CD14-positive monocyte (primary cell): ENCODE data around the gene SMYD3. TPM values are rescaled to one million over a fixed set of nuclear protein-coding genes. Genes with fewer than 3 reads are reported as not detected.

ENCODE experiments used
- DNase-seq, 3 donors: peaks; one replicate each; pipeline ENCODE4 v3.0.0-alpha.2; 2011 to 2022
- H2AFZ ChIP-seq: 2 replicates; pipeline ENCODE4 v1.6.0; 2012; ENCODE audit warnings: mild to moderate bottlenecking, low read depth, low read length, inconsistent platforms; ENCODE audit not compliant: insufficient read depth, poor library complexity, severe bottlenecking
- H3K27ac ChIP-seq, 2 donors: 1 replicate in 1 of 2; 2 replicates in 1 of 2; pipeline ENCODE4 v1.5.1; 2012 to 2013; ENCODE audit warnings: low read length in 2 of 2, control low read depth in 1 of 2, inconsistent platforms in 1 of 2, low read depth in 1 of 2, mild to moderate bottlenecking in 1 of 2
- H3K27me3 ChIP-seq, 2 donors: one replicate each; pipeline versions ENCODE4 v1.6.0 to v1.6.1; 2011 to 2013; ENCODE audit warnings: low read length in 2 of 2; ENCODE audit not compliant: control insufficient read depth in 2 of 2, insufficient read depth in 2 of 2
- H3K36me3 ChIP-seq, 2 donors: replicated peaks in 1 of 2; 1 replicate in 1 of 2; 2 replicates in 1 of 2; pipeline versions ENCODE4 v1.5.1 to v1.6.1; 2012 to 2013; ENCODE audit warnings: low read length in 2 of 2, control low read depth in 1 of 2, inconsistent platforms in 1 of 2, mild to moderate bottlenecking in 1 of 2; ENCODE audit not compliant: insufficient read depth in 2 of 2, control insufficient read depth in 1 of 2
- H3K4me1 ChIP-seq, 2 donors: 1 replicate in 1 of 2; 2 replicates in 1 of 2; pipeline versions ENCODE4 v1.5.1 to v1.6.1; 2012 to 2013; ENCODE audit warnings: low read length in 2 of 2, control low read depth in 1 of 2, inconsistent platforms in 1 of 2, mild to moderate bottlenecking in 1 of 2, moderate library complexity in 1 of 2; ENCODE audit not compliant: insufficient read depth in 2 of 2, control insufficient read depth in 1 of 2
- H3K4me2 ChIP-seq: replicated peaks from 2 replicates; pipeline ENCODE3; 2012; ENCODE audit warnings: low read length, moderate library complexity, mild to moderate bottlenecking; ENCODE audit not compliant: poor library complexity, severe bottlenecking; ENCODE audit errors: extremely low read depth
- H3K4me3 ChIP-seq, 3 experiments: fragments of 200-600 bp in 1 of 3; sonication (generic) in 1 of 3; replicated peaks in 1 of 3; 1 replicate in 2 of 3; 2 replicates in 1 of 3; pipeline ENCODE4 v1.5.1; 2011 to 2013; ENCODE audit warnings: low read length in 3 of 3, mild to moderate bottlenecking in 3 of 3, control low read depth in 2 of 3, low read depth in 2 of 3, inconsistent platforms in 1 of 3, moderate library complexity in 1 of 3
- H3K79me2 ChIP-seq: 2 replicates; pipeline ENCODE4 v1.6.0; 2012; ENCODE audit warnings: mild to moderate bottlenecking, control low read depth, inconsistent platforms, low read length, moderate library complexity; ENCODE audit not compliant: insufficient read depth
- H3K9ac ChIP-seq: 2 replicates; pipeline ENCODE4 v1.6.0; 2017; ENCODE audit warnings: low read length, mild to moderate bottlenecking; ENCODE audit not compliant: insufficient read depth, poor library complexity, severe bottlenecking
- H3K9me3 ChIP-seq, 2 donors: replicated peaks in 1 of 2; 1 replicate in 1 of 2; 2 replicates in 1 of 2; pipeline versions ENCODE4 v1.5.1 to v1.6.1; 2012 to 2013; ENCODE audit warnings: low read length in 2 of 2, control low read depth in 1 of 2; ENCODE audit not compliant: control insufficient read depth in 1 of 2, insufficient read depth in 1 of 2
- H4K20me1 ChIP-seq: 2 replicates; pipeline ENCODE4 v1.6.0; 2012; ENCODE audit warnings: mild to moderate bottlenecking, low read length, control low read depth, moderate library complexity; ENCODE audit not compliant: insufficient read depth
- H3K27ac Mint-ChIP-seq, 7 donors: one replicate each; pipeline ENCODE4 v1.8.0; 2020; ENCODE audit warnings: mild to moderate bottlenecking in 7 of 7, mixed read lengths in 7 of 7, moderate library complexity in 6 of 7, inconsistent platforms in 2 of 7
- H3K27me3 Mint-ChIP-seq, 3 donors: one replicate each; pipeline ENCODE4 v1.8.0; 2021 to 2022; ENCODE audit warnings: low read depth in 3 of 3, mild to moderate bottlenecking in 3 of 3, mixed read lengths in 3 of 3, moderate library complexity in 3 of 3, inconsistent platforms in 1 of 3
- H3K36me3 Mint-ChIP-seq, 2 donors: one replicate each; pipeline ENCODE4 v1.8.0; 2020; ENCODE audit warnings: mixed read lengths in 2 of 2, inconsistent platforms in 1 of 2, mild to moderate bottlenecking in 1 of 2
- H3K4me1 Mint-ChIP-seq: one replicate; pipeline ENCODE4 v1.8.0; 2020; ENCODE audit warnings: mild to moderate bottlenecking, mixed read lengths
- H3K4me3 Mint-ChIP-seq, 2 donors: one replicate each; pipeline ENCODE4 v1.8.0; 2020; ENCODE audit warnings: mild to moderate bottlenecking in 2 of 2, mixed read lengths in 2 of 2, moderate library complexity in 1 of 2
- H3K9me3 Mint-ChIP-seq, 7 donors: one replicate each; pipeline ENCODE4 v1.8.0; 2020 to 2022; ENCODE audit warnings: mixed read lengths in 7 of 7, mild to moderate bottlenecking in 6 of 7, moderate library complexity in 6 of 7, inconsistent platforms in 2 of 7
- WGBS: methylation state at CpG from one replicate; pipeline ENCODE4 v1.1.5; 2013; ENCODE audit warnings: missing lambda C conversion rate; ENCODE audit not compliant: insufficient coverage; 5-methylcytosine and 5-hydroxymethylcytosine counted together
- intact Hi-C, 2 donors: fragments of 100-400 bp; cut with micrococcal nuclease; formaldehyde crosslinking; loops; one replicate each; pipeline versions ENCODE4 v1.15.0 to v1.15.1; 2023
- polyA plus RNA-seq, 3 donors: library from polyadenylated mRNA; depleted of rRNA in 1 of 3; unstranded in 2 of 3; stranded (reverse) in 1 of 3; fragments of 300-500 nt in 2 of 3; fragments of >200 nt in 1 of 3; fragmentation: Illumina TruSeq in 2 of 3; gene quantifications; 1 replicate in 2 of 3; 2 replicates in 1 of 3; pipeline ENCODE4 v1.2.3, GENCODE V29; 2012 to 2021
- TF ChIP-seq, protein P1 (sequence below): fragments of 200-600 bp; IDR thresholded peaks from one replicate; pipeline ENCODE4 v1.8.0; 2022; ENCODE audit warnings: antibody characterized with exemption, mild to moderate bottlenecking

The SMYD3 gene
- polyA plus RNA-seq, 3 donors: 2.7 to 8.4 (median 4.0) TPM

DNA sequence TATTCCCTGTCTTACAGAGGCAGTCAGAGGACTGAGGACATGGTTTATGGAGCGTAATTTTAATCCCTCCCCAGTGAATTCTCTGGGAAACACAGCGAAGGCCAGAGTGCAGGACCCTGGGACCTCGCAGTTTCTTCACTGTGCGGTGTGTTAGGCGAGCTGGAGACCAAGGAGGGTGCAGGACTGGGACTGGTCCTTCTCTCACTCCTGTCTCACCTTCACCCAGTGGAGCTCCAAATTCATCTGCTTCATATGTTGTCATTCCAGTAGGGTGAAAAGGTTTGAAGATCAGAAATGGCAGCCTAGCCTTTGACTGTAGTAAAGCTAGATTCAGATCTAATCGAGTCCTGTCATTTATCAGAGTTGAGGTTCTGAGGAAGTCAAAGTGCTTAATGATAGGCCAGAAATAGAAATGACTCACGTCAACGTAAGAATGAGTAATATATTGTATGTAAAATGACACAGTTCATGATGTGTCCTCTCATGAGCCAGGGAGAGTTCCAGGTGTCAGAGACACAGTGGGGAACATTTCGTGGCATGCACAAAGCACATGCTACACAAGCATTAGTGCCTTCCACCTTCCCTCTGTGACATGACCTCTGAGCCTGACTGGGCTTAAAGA, 647.5 kb downstream of the SMYD3 start:
- Mint-ChIP-seq H3K4me1 (no peaks in the 10 kb centered on the region), H3K36me3 (peaks cover 0 to 12% of the 10 kb centered on the region in 2 donors), H3K27me3 (peaks cover 0 to 1% (median 0%) of the 10 kb centered on the region in 3 donors), H3K4me3 (no peak overlapping the region), H3K9me3 (peaks cover 0 to 1% (median 0%) of the 10 kb centered on the region in 7 donors), H3K27ac (no peak overlapping the region)
- Histone ChIP-seq H2AFZ (no peak overlapping the region), H3K36me3 (no peaks in the 10 kb centered on the region), H3K79me2 (no peaks in the 10 kb centered on the region), H3K27ac (no peak overlapping the region), H4K20me1 (no peaks in the 10 kb centered on the region), H3K9ac (no peak overlapping the region), H3K4me1 (no peaks in the 10 kb centered on the region), H3K4me3 (no peak overlapping the region), H3K9me3 (no peaks in the 10 kb centered on the region), H3K4me2 (no peak overlapping the region), H3K27me3 (no peaks in the 10 kb centered on the region)
- intact Hi-C loops: no loop called here
- TF ChIP-seq, protein P1, sequence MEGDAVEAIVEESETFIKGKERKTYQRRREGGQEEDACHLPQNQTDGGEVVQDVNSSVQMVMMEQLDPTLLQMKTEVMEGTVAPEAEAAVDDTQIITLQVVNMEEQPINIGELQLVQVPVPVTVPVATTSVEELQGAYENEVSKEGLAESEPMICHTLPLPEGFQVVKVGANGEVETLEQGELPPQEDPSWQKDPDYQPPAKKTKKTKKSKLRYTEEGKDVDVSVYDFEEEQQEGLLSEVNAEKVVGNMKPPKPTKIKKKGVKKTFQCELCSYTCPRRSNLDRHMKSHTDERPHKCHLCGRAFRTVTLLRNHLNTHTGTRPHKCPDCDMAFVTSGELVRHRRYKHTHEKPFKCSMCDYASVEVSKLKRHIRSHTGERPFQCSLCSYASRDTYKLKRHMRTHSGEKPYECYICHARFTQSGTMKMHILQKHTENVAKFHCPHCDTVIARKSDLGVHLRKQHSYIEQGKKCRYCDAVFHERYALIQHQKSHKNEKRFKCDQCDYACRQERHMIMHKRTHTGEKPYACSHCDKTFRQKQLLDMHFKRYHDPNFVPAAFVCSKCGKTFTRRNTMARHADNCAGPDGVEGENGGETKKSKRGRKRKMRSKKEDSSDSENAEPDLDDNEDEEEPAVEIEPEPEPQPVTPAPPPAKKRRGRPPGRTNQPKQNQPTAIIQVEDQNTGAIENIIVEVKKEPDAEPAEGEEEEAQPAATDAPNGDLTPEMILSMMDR: no peak
- DNase-seq: no peak
- WGBS: 92% methylated on average over 5 of the region's 9 CpGs

DNA sequence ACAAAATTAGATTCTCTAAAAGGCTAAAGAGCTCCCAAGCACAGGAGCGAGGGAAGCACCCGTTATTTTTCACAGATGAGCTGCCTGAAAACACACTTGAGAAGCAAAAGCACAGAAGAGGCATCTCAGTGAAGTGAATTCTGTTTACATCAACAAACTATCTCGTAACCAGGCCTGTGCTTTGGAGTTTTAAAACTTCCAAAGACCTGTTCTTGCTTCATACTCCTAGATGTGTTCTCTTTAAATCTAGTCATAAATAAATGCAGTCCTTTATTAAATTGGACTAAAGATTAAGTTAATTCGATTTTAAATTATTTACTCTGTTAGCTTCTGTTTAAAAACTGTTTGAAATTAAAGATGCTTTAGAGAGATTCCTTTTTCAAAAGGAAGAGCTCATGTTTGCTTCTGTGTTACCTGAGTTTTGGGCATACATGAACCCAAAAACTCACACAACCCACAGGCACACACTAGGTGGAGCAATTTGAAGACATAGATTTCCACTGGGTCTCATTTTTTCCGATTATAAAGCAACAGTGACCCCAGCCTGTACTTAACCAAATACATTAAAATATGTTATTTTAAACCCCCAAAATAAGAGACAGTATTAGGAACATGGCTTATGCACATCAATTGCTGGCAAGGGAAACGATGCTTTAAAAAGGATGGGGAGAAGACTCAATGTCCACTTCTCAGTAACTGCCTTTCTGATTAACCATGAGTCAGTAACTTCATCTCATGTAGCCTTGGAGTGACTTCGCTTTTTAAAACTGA, 648.2 kb downstream of the SMYD3 start:
- Histone ChIP-seq H4K20me1 (no peaks in the 10 kb centered on the region), H3K4me3 (no peak overlapping the region), H2AFZ (no peak overlapping the region), H3K27me3 (no peaks in the 10 kb centered on the region), H3K27ac (no peak overlapping the region), H3K9ac (no peak overlapping the region), H3K36me3 (no peaks in the 10 kb centered on the region), H3K4me1 (no peaks in the 10 kb centered on the region), H3K4me2 (no peak overlapping the region), H3K9me3 (no peaks in the 10 kb centered on the region), H3K79me2 (no peaks in the 10 kb centered on the region)
- 100% methylated on average over 2 of the region's 7 CpGs for WGBS
- DNase-seq: no peak
- TF ChIP-seq, protein P1: no peak
- intact Hi-C loops: no loop called here
- peaks cover 0 to 3% (median 0%) of the 10 kb centered on the region in 7 donors for H3K9me3 Mint-ChIP-seq
- H3K4me3 Mint-ChIP-seq: no peak overlapping the region
- peaks cover 0 to 1% (median 0%) of the 10 kb centered on the region in 3 donors for H3K27me3 Mint-ChIP-seq
- H3K36me3 Mint-ChIP-seq: peaks cover 0 to 12% of the 10 kb centered on the region in 2 donors
- H3K4me1 Mint-ChIP-seq: no peaks in the 10 kb centered on the region
- H3K27ac Mint-ChIP-seq: no peak overlapping the region
